Measurements from ENCODE around the gene C22orf23. TPM values are rescaled to one million over a fixed set of nuclear protein-coding genes. Genes with fewer than 3 reads are reported as not detected.

The C22orf23 gene
- total and polyA plus RNA-seq, 9 of the 15 experiments (the other 6 are each of a cell fraction or from before 2014, with no cell fraction given): 0.25 to 1.0 (median 0.53) TPM

- TF ChIP-seq CHCHD3 (CRISPR knock-in tag; IDR thresholded peaks at IDR 0.05): no peak
- TF ChIP-seq RB1 (IDR thresholded peaks at IDR 0.05; ENCODE audit: low read depth): no peak
- TF ChIP-seq VEZF1 (CRISPR knock-in tag; IDR thresholded peaks at IDR 0.05): peak; percentile 67
- no peak for TF ChIP-seq MAX (CRISPR knock-in tag; IDR thresholded peaks at IDR 0.05)
- no peak for TF ChIP-seq SLC30A9 (CRISPR knock-in tag; IDR thresholded peaks at IDR 0.05)
- no peak for TF ChIP-seq EHMT2 (IDR thresholded peaks at IDR 0.05)
- peak; percentile 79; the same call in 1 of the 2 replicates for TF ChIP-seq BACH1 (tag; IDR thresholded peaks at IDR 0.05)
- TF ChIP-seq CTBP1 (IDR thresholded peaks at IDR 0.05; ENCODE audit: borderline replicate concordance): peak; percentile 58; the same call in 1 of the 2 replicates
- TF ChIP-seq SMARCA5 (IDR thresholded peaks at IDR 0.05): no peak
- no peak for TF ChIP-seq DLX4 (CRISPR knock-in tag; IDR thresholded peaks at IDR 0.05)
- TF ChIP-seq POLR2AphosphoS5 (IDR thresholded peaks at IDR 0.05; ENCODE audit: control insufficient read depth, insufficient read depth, low read depth, low read length): no peak
- no peak for TF ChIP-seq EGR1 (conservative IDR thresholded peaks at IDR 0.05)
- TF ChIP-seq EZH2 (IDR thresholded peaks at IDR 0.05; ENCODE audit: borderline replicate concordance, low read depth, low read length): no peak
- TF ChIP-seq TFAP4 (CRISPR knock-in tag; IDR thresholded peaks at IDR 0.05; ENCODE audit: borderline replicate concordance): peak; percentile 73; the same call in 1 of the 2 replicates
- no peak for TF ChIP-seq MAFK (IDR thresholded peaks at IDR 0.05; ENCODE audit: low read length)
- TF ChIP-seq HDAC3 (IDR thresholded peaks at IDR 0.05; ENCODE audit: borderline replicate concordance, partially characterized antibody): no peak
- TF ChIP-seq E2F5 (CRISPR knock-in tag; IDR thresholded peaks at IDR 0.05): no peak
- peak; percentile 32 for TF ChIP-seq EP300 (IDR thresholded peaks at IDR 0.05; ENCODE audit: low read length)
- TF ChIP-seq NONO (IDR thresholded peaks at IDR 0.05; ENCODE audit: low read depth in 2 of 2, low read length in 1 of 2): no peak
- no peak for TF ChIP-seq PHF21A (IDR thresholded peaks at IDR 0.05; ENCODE audit: borderline replicate concordance, low read depth)
Measured at GRCh38 chr22:37904572-37905533, 48.5 kb downstream of the C22orf23 start (continued).

Measured in K562 (cell line).